Spleen (tissue), 13 donors: ENCODE measurements around the gene CXCL16. TPM values are rescaled to one million over a fixed set of nuclear protein-coding genes. Genes with fewer than 3 reads are reported as not detected.

Experiments
- DNase-seq: peaks from one replicate; pipeline ENCODE4 v3.0.0-alpha.2; 2020
- H3K27ac ChIP-seq, 8 donors: fragments of 200-600 bp; sonication (generic) in 7 of 8; 1 replicate in 4 of 8; 2 replicates in 4 of 8; pipeline versions ENCODE4 v1.5.0 to v1.8.0; 2016 to 2021; ENCODE audit warnings: inconsistent platforms in 4 of 8, mild to moderate bottlenecking in 4 of 8, moderate library complexity in 1 of 8
- H3K27me3 ChIP-seq, 7 donors: fragments of 200-600 bp; sonication (generic) in 6 of 7; replicated peaks in 1 of 7; 1 replicate in 4 of 7; 2 replicates in 3 of 7; pipeline versions ENCODE4 v1.5.0 to v1.8.0; 2016 to 2021; ENCODE audit warnings: inconsistent platforms in 3 of 7, mild to moderate bottlenecking in 1 of 7
- H3K36me3 ChIP-seq, 6 donors: fragments of 200-600 bp; sonication (generic) in 5 of 6; 1 replicate in 4 of 6; 2 replicates in 2 of 6; pipeline versions ENCODE4 v1.5.0 to v1.8.0; 2016 to 2021; ENCODE audit warnings: inconsistent platforms in 2 of 6
- H3K4me1 ChIP-seq, 6 donors: fragments of 200-600 bp; sonication (generic) in 5 of 6; 1 replicate in 3 of 6; 2 replicates in 3 of 6; pipeline versions ENCODE4 v1.5.0 to v1.8.0; 2016 to 2021; ENCODE audit warnings: inconsistent platforms in 3 of 6
- H3K4me3 ChIP-seq, 8 donors: fragments of 200-600 bp; sonication (generic) in 7 of 8; 1 replicate in 4 of 8; 2 replicates in 4 of 8; pipeline versions ENCODE4 v1.5.0 to v1.8.0; 2016 to 2021; ENCODE audit warnings: inconsistent platforms in 4 of 8, mild to moderate bottlenecking in 4 of 8, moderate library complexity in 2 of 8
- H3K9me3 ChIP-seq, 8 donors: fragments of 200-600 bp; sonication (generic) in 7 of 8; 1 replicate in 4 of 8; 2 replicates in 4 of 8; pipeline versions ENCODE4 v1.5.0 to v1.8.0; 2016 to 2021; ENCODE audit warnings: inconsistent platforms in 4 of 8
- CTCF ChIP-seq, 11 experiments: fragments of 200-600 bp in 7 of 11; fragments of 450-650 bp in 4 of 11; sonication (generic) in 4 of 11; IDR thresholded peaks in 8 of 11; conservative IDR thresholded peaks in 3 of 11; 1 replicate in 7 of 11; 2 replicates in 4 of 11; pipeline versions ENCODE4 v1.4.0 to v1.8.0; 2016 to 2021; ENCODE audit warnings: antibody characterized with exemption in 11 of 11, inconsistent platforms in 4 of 11, mild to moderate bottlenecking in 1 of 11
- POLR2A ChIP-seq, 3 donors: fragments of 450-650 bp; IDR thresholded peaks; one replicate each; pipeline ENCODE4 v1.5.1; 2017; ENCODE audit warnings: antibody characterized with exemption in 3 of 3, mild to moderate bottlenecking in 1 of 3
- POLR2AphosphoS5 ChIP-seq, 3 donors: sonication (generic); formaldehyde crosslinking; IDR thresholded peaks; one replicate each; pipeline ENCODE4 v1.5.1; 2017; ENCODE audit warnings: antibody characterized with exemption in 3 of 3
- WGBS, 5 donors: extraction: QIAGEN DNeasy Blood & Tissue Kit in 3 of 5; methylation state at CpG; one replicate each; pipeline versions ENCODE4 v1.1.5 to v1.1.7; 2013 to 2018; 5-methylcytosine and 5-hydroxymethylcytosine counted together
- intact Hi-C: fragments of 100-400 bp; cut with DNase I; formaldehyde crosslinking; loops from one replicate; pipeline ENCODE4 v1.15.0; 2023; ENCODE audit warnings: low total_unique reads
- long read RNA-seq, 2 donors: transcript quantifications; one replicate each; lab custom pipeline, GENCODE V29; 2026
- polyA plus RNA-seq, 3 donors: library from polyadenylated mRNA; stranded (reverse); fragments of 200-250 nt; gene quantifications; one replicate each; pipeline ENCODE4 v1.2.1, GENCODE V29; 2013
- total RNA-seq, 7 donors: library from RNA; depleted of rRNA in 3 of 7; stranded (reverse); fragments of >200 nt in 3 of 7; fragmentation: NEBNext Ultra II Directional in 4 of 7; extraction: Animal tissue kit (Norgen Biotek cat#: 25700) in 4 of 7; gene quantifications; one replicate each; pipeline versions ENCODE4 v1.1.0 to v1.2.1, GENCODE V29; 2016 to 2021
- donor health status: healthy with polysubstance abuse.
- donor health status: DM: no; HTN: no; CAD: no; lungs with moderate emphysema.
- donor health status: DM: no; HTN: no; CAD: no.
- donor health status: Bipolar disorder and iron deficiency.
- donor health status: healthy.
- donor health status: DM: no; HTN: no; CAD: no.
- donor health status: DM: yes; HTN: yes; CAD: no.

Gene CXCL16
- total RNA-seq = 100 to 1,000 TPM in 1 of 7 donors, 10 to 100 TPM in 6; 45.5 to 104 (median 70.5) TPM
- 10 to 100 TPM; 11.5 to 29.0 (median 17.2) TPM for polyA plus RNA-seq
- long read RNA-seq, donor 1, transcript CXCL16-201 (6 exons, 2,222 nt) = major isoform, 6 of 9 reads
- long read RNA-seq, donor 1, partial matches to known transcripts = 0 of 9 reads
- long read RNA-seq, donor 1, other reads (novel, unspliced or antisense) = 0 of 9 reads
- long read RNA-seq, donor 2, transcript CXCL16-201 (6 exons, 2,222 nt) = major isoform, 8 of 36 reads
- long read RNA-seq, donor 2, partial matches to known transcripts = 8 of 36 reads
- long read RNA-seq, donor 2, other reads (novel, unspliced or antisense) = 17 of 36 reads

GRCh38 chr17:4739122-4740024 lies at the start of gene CXCL16, which contains the start of gene ZMYND15:
CXCL16 (minus strand) TSS chr17:4739928; CDS start chr17:4739339, 589 bp downstream.
ZMYND15 (plus strand) TSS chr17:4739833; CDS start chr17:4740549, 716 bp downstream.
- intact Hi-C loops = loop anchor here (10.0 kb wide), 1 partner anchor 45 kb away; the partner anchor contains the start of genes GLTPD2 and VMO1
- peaks cover 5 to 63% (median 32%) of the 10 kb centered on the region in 6 donors for H3K4me1 ChIP-seq
- peaks cover 0 to 45% (median 0%) of the 10 kb centered on the region in 7 donors for H3K27me3 ChIP-seq
- 0 to 1% (median 1%) methylated on average over 45 to 100 of the region's 100 CpGs for whole genome bisulfite sequencing, 5 donors
- peaks cover 0 to 12% (median 0%) of the 10 kb centered on the region in 6 donors for H3K36me3 ChIP-seq
- TF ChIP-seq POLR2AphosphoS5 (IDR thresholded peaks at IDR 0.05) (peak in 2 of 3 donors; percentile 76 to 82), CTCF (IDR thresholded peaks at IDR 0.05 in 8 of 11, conservative IDR thresholded peaks at IDR 0.05 in 3 of 11) (no peak)
- peak; percentile 95 for DNase-seq
- no peaks in the 10 kb centered on the region for H3K9me3 ChIP-seq
- peak within 1 kb of the TSS; percentile 60 to 91 (median 80) for H3K4me3 ChIP-seq
- H3K27ac ChIP-seq = peak within 1 kb of the TSS in 7 of 8 donors; percentile 52 to 87 (median 78)

GRCh38 chr17:4788807-4789700 lies 49.3 kb upstream of the CXCL16 start, which contains the start of gene GLTPD2:
GLTPD2 (plus strand) TSS chr17:4788964; CDS start chr17:4789012, 48 bp downstream.
- H3K36me3 ChIP-seq = no peaks in the 10 kb centered on the region
- H3K27me3 ChIP-seq = peaks cover 0 to 58% (median 23%) of the 10 kb centered on the region in 7 donors
- intact Hi-C loops = loop anchor here (5.0 to 10.0 kb wide), 2 partner anchors 54 to 98 kb away; partner anchors contain the start of genes CXCL16, MED11 and ZMYND15
- peak within 1 kb of the TSS; percentile 57 to 81 (median 68) for H3K4me3 ChIP-seq
- H3K9me3 ChIP-seq = no peaks in the 10 kb centered on the region
- peak within 1 kb of the TSS; percentile 92 to 97 (median 94) for H3K27ac ChIP-seq
- no peak for DNase-seq
- TF ChIP-seq CTCF (IDR thresholded peaks at IDR 0.05 in 8 of 11, conservative IDR thresholded peaks at IDR 0.05 in 3 of 11) (no peak), POLR2A (IDR thresholded peaks at IDR 0.05) (no peak), POLR2AphosphoS5 (IDR thresholded peaks at IDR 0.05) (no peak)
- WGBS, 5 donors = 29 to 46% (median 35%) methylated on average over 55 to 62 of the region's 62 CpGs
- peaks cover 24 to 64% (median 50%) of the 10 kb centered on the region in 6 donors for H3K4me1 ChIP-seq

- peak overlapping the region in 3 of 8 donors; percentile 68 to 81 (median 76) for H3K4me3 ChIP-seq
Measured at GRCh38 chr17:4788159-4788806, 48.6 kb upstream of the CXCL16 start.

More at GRCh38 chr17:4788159-4788806, 48.6 kb upstream of the CXCL16 start:
- peak overlapping the region in 2 of 8 donors; percentile 95 to 96 for H3K27ac ChIP-seq
- intact Hi-C loops = loop anchor here (5.0 to 10.0 kb wide), 2 partner anchors 53 to 99 kb away; partner anchors contain the start of genes CXCL16, MED11 and ZMYND15
- no peaks in the 10 kb centered on the region for H3K9me3 ChIP-seq
- peaks cover 24 to 64% (median 50%) of the 10 kb centered on the region in 6 donors for H3K4me1 ChIP-seq
- 74 to 87% (median 83%) methylated on average over 14 of the region's 14 CpGs for WGBS, 5 donors
- DNase-seq = no peak
- H3K27me3 ChIP-seq = peaks cover 0 to 65% (median 24%) of the 10 kb centered on the region in 7 donors
- TF ChIP-seq POLR2A (IDR thresholded peaks at IDR 0.05) = no peak
- no peak for TF ChIP-seq POLR2AphosphoS5 (IDR thresholded peaks at IDR 0.05)
- no peak for TF ChIP-seq CTCF (IDR thresholded peaks at IDR 0.05 in 8 of 11, conservative IDR thresholded peaks at IDR 0.05 in 3 of 11)
- H3K36me3 ChIP-seq = no peaks in the 10 kb centered on the region
